Activated T-cell treated with anti-CD3 and anti-CD28 coated beads for 1 hour (primary cell): Measurements from ENCODE around the gene DMRTC2.
A peak's percentile ranks its signal among the peaks of the same experiment; 100 is the strongest.

ENCODE experiments used
- DNase-seq: peaks from one replicate; pipeline ENCODE4 v3.0.0-alpha.2; 2020; ENCODE audit warnings: low read depth

Gene DMRTC2

DNA sequence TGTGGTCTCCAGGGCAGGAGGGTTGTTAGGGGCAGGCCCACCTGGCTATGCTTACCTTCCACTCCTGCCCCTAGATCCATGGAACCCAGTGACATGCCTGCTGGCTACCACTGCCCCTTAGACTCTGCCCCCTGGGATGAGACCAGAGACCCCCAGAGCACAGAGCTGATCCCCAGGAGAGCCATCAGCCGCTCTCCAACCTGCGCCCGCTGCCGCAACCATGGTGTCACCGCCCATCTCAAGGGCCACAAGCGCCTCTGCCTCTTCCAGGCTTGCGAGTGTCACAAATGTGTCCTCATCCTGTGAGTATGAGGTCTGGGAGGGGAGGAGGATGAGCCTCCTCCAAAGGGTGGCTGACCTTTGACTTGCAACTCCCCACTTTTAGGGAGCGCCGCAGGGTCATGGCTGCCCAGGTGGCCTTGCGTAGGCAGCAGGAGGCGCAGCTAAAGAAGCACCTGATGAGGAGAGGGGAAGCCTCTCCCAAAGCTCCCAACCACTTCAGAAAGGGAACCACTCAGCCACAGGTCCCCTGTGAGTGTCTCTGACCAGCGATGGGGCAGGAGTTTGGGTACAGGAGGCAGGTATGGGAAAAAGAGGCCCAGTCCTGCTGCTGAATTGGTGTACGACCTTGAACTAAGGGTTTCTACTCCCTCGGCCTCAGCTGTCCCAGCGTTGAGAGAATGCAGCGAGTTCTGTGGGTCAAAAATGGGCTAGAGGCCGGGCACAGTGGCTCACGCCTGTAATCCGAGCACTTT lies 2.7 kb downstream of the DMRTC2 start:
- no peak for DNase-seq

DNA sequence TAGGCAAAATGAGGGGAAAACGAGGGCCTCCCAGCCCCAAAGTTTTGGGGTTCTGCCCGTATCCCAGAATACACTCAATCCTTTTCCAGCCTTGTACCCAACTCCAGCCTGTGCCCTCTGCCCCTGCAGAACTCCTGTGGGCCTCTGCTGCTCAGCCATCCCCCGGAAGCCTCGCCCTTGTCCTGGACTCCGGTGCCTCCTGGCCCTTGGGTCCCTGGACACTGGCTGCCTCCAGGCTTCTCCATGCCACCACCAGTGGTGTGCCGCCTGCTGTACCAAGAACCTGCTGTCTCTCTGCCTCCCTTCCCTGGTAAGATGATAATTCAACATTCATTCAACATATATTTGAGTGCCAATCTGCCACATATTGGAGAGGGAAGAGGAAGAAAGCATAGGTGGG lies 3.8 kb downstream of the DMRTC2 start:
- DNase-seq, result no peak

DNA sequence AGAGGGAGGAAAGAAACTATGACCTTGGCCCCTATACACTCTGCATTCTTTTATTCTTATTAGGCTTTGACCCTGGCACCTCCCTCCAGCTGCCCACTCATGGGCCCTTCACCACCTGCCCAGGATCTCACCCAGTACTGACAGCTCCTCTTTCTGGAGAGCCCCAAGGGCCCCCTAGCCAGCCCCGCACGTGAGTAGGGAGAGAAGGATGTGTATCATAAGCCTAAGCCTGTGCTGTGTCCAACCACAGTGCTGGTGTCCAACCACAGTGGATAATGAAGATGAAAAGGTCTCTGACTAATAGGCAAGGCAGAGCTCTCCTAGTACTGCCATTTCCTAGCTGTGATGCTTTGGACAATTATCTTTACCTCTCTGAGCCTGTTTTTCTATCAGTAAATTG lies 4.2 kb downstream of the DMRTC2 start:
- DNase-seq, result no peak

DNA sequence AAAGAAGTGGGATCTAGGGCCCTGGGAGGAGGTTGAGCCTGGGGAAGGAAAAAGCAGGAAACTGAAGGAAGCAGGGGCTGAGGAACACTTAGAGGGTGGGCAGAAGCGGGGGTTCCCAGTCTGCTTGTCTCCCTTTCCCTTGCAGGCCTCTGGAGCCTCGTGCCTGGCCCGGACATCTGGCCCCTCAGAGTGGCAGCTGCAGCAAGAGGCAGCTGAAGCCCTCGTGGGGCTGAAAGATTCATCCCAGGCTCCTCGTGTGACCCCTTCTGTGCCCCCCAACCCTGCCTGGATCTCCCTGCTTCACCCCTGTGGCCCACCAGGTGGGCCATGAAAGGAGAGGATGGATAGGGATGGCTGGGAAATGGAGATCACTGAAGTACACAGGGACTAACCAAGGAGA lies 5.5 kb downstream of the DMRTC2 start:
- no peak for DNase-seq

DNA sequence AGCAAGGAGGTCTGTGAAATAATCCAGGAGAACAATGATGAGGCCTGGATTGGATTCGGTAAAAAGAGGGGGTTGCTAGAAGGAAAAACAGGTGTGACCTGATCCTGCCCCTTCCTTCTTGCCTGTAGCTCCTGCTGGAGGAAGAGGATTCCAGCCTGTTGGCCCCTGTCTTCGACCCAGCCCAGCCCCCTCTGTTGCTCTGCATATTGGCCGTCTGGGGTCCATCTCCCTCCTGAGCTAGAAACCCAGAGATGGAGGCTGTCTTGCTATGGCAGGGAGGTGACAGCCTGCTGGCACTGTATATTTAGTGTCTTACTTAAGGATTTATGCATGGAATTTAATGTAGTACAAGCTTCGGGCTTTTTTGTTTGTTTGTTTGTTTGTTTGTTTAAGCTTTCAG lies 6.6 kb downstream of the DMRTC2 start:
- DNase-seq, result no peak

DNA sequence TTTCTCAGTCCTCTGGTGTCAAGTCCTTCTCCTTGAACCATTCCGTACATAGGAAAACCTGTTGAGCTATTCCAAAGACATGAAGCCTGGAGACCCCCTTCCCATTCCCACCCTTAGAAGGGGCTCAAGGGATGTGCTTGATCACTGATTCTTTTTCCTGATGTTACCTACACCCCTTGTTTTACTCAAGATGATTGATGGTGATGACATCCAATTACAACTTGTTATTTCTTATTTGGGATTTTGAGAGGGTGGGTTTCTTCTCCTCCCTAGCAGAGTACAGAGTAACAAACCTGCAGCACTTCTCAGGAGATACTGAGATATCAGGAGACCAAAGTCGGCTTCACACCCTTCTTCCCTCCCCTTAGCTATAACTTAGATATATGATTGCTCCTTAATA lies 8.5 kb downstream of the DMRTC2 start:
- DNase-seq, result no peak

DNA sequence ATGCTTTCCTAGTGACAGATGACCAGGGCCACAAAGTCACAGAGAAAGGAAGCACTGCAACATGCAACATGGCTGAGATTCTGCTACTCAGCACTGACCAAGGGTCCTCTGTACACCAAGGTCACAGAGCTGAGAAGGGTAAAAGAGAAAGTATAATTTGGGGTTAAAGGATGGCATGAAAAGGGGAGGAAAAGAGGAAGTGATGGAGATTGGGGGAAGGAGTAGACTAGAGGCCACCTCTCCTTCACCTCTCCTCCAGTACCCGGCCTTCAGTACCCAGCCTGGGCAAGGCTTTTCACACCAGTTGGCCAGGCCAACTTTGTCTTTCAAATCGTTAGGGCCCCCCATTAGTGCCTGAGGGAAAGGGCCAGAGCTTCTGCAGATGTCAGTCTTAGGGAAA lies 8.9 kb downstream of the DMRTC2 start:
- DNase-seq, result no peak

DNA sequence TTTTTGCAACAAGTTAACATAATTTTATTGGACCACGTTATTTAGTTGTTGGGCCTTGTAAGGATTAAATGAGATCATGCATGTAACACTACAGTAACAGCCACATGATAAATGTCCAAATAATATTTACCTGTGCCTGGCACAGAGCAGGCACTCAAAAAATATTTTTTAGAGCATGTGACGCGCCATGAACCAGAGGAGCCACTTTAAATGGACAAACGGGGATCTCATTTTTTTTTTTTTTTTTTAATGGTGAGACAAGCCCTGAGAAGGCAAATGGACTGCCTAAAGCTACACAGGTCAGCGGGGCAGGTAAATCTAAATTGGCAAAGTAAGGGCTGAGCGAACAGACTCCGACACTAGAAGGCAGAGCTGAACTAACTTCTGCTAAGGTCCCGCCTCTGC lies 14.4 kb downstream of the DMRTC2 start:
- DNase-seq, result no peak

DNA sequence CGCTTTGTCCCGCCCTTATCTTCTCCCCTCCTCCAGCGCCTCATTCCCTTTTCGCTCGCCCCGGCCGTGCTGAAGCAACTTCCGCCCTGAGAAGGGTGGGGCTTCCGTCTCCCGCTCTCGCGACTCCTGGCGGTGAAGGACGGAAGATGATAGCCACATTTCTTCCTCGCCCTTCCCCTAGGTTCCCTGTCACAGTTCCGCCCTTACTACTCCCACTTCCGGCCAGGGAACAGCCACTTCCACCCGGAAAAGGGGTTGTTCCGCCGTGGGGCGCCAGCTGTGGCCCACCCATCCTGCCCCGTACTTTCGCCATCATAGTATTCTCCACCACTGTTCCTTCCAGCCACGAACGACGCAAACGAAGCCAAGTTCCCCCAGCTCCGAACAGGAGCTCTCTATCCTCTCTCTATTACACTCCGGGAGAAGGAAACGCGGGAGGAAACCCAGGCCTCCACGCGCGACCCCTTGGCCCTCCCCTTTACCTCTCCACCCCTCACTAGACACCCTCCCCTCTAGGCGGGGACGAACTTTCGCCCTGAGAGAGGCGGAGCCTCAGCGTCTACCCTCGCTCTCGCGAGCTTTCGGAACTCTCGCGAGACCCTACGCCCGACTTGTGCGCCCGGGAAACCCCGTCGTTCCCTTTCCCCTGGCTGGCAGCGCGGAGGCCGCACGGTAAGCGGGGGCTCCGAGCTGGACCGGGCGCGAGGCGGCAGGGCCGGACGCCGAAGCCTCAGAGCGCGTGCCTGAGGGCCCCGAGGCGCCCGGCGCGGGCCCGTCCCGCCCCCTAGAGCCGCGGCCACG lies 15.0 kb downstream of the DMRTC2 start, which contains the start of gene RPS19:
TSS of gene RPS19 (plus strand) at position 638 of the 801 bp plus-strand sequence. CDS start 520 bp downstream, outside the sequence.
- DNase-seq, result peak; percentile 97

DNA sequence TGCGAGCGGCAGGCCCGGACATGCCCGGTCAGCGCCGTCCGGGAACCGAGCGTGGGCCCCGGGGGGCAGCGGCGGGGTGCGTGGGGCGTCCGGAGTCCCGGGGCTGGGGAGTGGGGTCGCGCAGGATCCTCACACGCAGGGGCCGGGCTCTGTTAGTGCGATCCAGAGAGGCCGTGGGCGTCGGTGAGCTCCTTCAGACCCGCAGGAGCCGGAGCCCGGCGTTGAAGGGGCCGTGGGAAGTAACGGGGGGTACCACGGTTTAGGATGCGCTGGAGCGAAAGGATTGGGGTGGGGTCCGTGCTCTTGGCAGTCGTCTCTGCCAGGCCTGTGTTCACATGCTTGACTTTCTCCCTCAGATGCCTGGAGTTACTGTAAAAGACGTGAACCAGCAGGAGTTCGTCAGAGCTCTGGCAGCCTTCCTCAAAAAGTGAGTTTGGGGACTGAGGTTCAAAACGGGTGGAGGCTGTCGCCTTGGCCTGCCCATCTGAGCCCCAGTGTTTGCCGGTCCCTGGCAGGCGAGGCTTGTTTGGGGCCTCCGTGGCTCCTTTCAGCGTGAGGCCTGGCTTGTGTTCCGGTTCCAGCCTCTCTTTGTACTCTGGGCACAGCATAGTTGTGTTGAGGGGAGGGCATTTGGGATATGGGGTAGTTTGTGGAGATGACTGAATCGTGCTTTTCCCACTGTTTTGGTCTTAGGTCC lies 15.7 kb downstream of the DMRTC2 start:
- no peak for DNase-seq

DNA sequence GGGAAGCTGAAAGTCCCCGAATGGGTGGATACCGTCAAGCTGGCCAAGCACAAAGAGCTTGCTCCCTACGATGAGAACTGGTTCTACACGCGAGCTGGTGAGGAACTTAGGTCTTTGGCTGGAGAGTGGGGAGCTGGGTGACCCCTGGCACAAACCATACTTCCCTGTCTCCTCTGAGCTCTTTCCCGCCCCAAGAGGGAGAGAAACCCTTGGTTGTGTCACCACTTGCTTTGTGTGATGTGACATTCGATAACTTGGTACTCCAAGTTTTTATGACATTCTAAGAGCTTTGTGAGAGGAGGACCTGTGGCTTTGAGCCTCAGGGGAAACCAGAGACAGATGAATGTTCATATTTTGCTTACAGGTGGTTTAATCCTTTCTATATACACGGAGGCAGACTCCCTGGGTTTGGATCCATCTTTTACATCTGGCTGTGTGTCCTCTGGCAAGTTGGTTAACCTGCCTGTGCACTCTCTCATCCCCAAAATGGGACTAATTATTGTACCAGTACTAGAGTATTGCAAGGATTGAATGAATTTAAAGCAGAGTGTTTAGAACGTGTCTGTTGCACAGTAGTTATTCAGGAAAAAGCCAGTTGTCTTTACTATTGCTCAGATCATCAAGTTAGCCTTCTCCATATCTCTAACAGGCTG lies 16.4 kb downstream of the DMRTC2 start:
- no peak for DNase-seq

DNA sequence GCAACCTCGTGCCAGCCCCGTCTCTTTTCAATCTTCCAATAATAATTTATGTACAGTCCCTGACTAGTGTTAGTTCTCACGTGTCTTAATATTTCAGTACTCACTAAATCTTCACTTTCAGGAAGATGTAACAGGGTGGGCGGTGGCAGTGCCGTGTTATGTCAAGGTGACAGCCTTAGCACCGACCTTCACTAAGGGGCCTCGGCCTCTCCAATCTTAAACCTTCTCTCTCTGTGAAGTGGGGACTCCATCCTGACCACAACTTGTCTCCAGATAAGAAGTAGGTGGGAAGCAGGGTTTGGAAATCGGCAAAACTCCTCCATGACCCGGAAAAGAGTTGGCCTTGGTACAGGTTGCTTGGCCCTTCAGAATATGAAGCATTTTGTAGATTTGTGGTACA lies 17.0 kb downstream of the DMRTC2 start:
- DNase-seq, result no peak

DNA sequence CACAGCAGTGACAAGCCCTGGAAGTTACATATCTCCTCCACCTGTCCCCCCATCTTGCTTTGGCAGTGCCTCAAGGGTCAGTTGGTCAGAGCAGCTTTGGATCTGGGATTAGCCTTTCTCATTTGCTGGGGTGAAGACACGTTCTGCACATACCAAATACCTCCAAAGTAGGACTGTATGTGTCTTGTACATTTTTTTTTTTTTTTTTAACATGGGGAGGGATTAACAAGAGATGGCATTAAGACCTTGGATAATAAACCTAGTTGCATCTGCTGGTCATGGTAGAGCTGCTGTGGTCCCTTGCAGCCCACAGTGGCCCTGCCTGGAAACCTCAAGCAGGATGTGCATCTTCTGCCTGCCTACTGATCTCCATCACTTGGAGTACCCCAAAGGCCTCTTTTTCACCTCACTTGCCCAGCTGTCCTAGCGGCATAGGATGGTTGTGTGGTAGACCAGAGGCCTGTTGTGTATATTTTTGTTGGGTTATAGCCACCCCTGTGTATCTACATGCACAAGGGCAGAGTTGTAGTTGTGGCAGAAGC lies 17.7 kb downstream of the DMRTC2 start:
- DNase-seq, result no peak

DNA sequence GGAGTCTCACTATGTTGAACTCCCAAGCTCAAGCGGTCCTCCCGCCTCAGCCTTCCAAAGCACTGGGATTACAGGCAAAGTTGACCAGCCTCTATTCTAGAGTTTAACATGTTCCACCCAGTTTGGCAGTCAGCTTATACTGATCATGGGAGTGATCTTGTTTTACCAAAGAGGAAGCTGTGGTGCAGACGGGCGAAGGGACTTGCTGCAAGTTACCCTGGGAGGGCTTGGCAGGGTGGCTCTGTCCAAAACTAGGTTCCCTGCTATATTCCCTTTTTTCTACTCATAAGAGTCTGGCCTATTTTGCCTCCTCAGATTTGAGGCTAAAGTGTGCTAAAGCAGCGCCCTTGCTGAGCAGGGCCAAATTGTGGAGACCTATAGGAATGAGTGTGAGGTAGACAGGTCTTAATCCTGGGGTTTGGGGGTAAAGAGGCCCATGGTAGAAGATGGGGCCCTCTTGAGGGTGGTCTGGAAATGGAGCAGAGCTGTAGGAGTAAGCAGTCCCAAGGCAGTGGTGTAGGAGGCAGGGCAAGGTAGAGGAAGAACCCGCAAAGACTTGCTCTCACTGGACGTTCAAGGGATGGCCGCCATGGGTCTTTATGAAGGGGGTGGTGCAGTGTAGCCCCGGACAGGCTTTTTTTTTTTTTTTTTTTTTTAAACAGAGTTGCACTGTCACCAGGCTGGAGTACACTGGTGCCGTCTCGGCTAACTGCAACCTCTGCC lies 18.5 kb downstream of the DMRTC2 start:
- no peak for DNase-seq

DNA sequence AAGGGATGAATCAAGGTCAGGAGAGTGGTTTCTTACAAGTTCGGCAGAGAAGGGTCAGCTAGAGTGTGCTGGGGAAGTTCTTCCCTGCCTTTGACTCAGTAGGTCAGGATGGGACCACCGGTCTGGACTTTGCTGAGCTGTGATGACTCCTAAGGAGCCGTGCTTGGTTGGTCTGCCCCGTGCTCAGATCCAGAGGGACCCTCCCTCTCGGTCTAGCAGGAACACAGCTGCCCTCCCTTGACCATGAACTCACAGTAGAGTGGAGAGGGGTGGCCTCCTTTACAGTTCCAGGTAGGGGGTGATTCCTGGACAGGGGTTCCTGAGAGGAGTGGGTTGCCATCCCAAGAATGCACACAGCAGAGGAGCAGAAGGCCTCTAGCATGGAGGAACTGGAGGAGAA lies 19.5 kb downstream of the DMRTC2 start:
- DNase-seq, result no peak

DNA sequence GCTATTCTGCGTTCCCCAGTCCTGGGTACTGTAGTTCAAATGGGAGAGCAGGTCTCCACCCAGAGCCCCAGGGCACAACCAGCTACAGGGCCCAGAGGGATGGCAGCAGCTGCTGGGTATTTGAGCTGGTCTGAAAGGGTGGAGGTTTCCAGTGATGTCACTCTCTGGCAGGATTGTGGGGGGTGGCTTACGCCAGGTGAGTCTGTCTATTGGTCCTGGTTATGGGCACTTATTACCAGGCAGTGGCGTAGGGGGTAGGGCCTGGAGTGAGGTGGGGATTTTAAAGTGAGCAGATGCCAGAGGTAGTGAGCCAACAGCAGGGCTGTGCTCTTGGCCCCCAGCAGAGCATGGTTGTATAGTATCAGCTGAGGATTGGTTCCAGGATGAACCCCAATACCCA lies 21.4 kb downstream of the DMRTC2 start:
- DNase-seq, result no peak

DNA sequence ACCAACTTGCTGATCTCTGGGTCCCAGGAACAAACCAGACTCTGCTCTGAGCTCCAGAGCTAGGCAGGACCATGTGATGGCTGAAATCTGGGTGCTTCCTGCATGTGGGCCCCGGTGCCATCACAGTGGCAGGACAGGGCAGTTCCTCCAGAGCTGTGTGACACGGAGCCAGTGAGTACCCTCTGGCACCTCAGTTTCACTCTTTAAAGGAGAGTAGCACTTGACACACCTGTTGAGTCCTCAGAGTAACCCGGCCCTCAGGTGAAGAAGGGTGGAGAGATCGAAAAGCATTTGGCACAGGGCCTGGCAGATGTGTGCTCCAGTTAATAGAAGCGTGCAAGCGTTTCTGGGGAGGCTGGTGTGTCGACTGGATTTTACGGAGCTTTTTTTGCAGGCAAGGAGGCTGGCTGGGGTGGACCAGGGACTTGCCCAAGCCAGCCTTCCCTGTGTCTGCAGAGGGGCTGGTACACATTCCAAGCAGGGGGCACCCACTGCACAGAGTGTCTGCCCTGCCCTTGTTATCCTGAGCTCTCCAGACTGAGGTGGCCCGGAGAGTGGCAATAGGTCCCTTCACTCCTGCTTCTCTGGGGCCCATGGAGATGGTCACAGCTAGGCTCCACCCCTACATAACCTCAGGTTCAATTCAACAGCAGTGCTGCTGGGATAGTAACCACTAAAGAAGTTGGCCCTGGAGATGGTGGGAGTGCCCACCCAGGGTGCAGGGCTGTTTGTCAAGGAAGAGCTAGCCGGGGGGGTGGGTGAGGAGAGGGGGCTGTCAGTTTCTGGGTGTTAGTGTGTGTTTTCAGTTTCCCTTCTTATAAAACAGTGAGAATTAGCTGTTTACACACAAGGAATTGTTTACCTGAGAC lies 23.5 kb downstream of the DMRTC2 start:
- DNase-seq, result no peak

DNA sequence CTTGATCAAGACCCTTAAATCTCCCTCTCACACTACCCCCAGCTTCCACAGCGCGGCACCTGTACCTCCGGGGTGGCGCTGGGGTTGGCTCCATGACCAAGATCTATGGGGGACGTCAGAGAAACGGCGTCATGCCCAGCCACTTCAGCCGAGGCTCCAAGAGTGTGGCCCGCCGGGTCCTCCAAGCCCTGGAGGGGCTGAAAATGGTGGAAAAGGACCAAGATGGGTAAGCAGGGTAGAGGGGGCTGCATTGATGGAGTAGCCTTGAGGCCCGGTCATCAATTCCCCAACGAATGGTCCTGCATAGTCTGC lies 24.1 kb downstream of the DMRTC2 start:
- DNase-seq, result no peak

DNA sequence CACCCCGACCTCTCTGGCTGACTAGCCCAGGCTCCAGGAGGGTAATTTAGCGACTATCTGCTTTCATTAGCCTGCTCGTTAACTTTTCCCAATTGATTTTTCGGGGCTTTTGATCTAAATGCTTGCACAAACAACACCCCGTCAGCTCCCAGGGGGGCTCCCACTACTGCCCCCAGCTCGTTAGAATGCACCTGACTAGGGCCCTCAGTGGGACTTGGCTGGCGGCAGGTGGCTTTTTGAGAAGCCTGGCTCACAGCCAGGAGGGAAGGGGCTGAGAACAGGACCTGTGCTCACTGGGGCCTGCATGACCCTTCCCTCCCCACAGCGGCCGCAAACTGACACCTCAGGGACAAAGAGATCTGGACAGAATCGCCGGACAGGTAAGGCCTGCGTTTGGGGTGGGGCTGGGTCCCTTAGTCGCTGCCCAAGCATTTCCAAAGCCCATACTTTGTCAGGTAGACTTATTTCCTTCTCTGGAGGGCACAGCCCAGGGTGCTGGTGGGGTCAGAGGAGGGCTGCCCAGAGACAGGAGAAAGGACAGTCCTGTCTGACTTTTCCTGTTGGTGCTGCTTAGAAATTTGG lies 24.6 kb downstream of the DMRTC2 start:
- DNase-seq, result no peak

DNA sequence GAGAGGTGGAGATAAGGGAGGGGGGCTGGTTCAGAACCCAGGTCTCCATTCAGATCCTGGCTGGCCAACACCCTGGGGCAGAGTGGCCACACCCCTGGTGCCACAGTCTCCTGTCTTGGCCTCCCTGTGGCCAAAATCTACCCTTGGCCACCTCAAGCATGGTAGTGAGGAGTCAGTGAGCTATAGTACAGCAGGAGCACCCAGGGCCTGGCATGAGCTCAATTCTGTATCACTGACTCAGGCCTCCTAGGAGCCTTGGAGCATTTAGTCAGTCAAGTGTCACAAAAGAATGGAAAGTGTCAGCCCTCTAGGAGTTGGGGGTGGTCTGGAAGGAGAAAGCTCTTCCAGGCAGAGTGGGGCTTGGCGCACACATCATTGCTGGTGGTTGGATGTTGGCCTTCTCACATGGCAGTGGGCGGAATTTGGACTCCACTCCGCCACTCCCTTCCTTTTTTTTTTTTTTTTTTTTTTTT lies 25.6 kb downstream of the DMRTC2 start:
- DNase-seq, result no peak
